ENCODE measurements around the gene CPN2.

Gene CPN2, protein sequence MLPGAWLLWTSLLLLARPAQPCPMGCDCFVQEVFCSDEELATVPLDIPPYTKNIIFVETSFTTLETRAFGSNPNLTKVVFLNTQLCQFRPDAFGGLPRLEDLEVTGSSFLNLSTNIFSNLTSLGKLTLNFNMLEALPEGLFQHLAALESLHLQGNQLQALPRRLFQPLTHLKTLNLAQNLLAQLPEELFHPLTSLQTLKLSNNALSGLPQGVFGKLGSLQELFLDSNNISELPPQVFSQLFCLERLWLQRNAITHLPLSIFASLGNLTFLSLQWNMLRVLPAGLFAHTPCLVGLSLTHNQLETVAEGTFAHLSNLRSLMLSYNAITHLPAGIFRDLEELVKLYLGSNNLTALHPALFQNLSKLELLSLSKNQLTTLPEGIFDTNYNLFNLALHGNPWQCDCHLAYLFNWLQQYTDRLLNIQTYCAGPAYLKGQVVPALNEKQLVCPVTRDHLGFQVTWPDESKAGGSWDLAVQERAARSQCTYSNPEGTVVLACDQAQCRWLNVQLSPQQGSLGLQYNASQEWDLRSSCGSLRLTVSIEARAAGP

DNA sequence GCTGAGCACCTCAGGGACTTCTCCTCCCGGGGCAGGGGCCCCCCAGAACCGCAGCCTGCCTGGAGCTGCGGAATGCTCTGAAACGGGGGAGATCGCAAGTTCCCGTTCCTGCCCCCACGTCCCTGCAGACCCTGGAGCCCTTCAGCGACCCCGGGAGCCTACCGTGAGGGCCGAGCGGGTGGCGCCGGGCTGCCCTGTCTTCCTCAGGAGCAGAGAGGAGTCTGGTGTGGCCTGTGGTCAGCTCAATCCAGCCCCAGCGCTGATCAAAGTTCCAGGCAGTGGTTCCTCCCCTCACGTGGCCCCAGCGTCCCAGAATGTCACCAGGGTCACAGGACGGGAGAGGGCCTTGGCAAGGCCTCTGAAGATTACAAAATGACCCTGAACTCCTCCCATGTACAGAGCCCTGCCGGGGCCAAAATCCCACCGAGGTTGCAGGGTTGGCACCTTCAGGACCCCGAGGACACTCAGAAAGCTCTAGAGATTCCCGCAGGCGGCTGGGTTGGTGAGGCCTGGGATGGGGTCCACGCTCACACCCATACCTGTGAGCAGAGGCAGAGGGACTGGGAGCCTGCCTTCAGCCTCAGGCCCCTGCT, at the start of gene CPN2:
TSS of gene CPN2 (minus strand) at position 249 of the 593 bp plus-strand sequence. CDS start 8,626 bp downstream, outside the sequence.
- no peak for DNase-seq (ENCODE audit: low spot score)

DNA sequence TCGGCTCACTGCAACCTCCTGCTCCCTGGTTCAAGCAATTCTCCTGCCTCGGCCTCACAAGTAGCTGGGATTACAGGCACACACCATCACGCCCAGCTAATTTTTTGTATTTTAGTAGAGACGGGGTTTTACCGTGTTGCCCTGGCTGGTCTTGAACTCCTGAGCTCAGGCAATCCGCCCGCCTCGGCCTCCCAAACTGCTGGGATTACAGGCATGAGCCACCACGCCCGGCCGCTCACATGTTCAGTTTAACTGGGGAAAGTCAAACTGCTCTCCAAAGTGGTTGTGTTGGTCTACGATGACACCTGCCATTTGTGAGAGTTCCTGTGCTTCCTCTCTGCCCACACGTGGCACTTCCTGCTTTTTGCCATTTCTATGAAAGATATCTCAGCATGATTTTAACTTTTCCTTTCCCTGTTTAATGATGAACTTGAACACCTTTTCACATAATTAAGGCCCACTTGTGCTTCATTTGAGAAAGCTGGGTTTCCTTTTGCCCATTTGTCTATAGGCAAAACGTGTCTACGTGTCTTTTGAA, 48.8 kb upstream of the CPN2 start:
- no peak for DNase-seq (ENCODE audit: low spot score)

DNA sequence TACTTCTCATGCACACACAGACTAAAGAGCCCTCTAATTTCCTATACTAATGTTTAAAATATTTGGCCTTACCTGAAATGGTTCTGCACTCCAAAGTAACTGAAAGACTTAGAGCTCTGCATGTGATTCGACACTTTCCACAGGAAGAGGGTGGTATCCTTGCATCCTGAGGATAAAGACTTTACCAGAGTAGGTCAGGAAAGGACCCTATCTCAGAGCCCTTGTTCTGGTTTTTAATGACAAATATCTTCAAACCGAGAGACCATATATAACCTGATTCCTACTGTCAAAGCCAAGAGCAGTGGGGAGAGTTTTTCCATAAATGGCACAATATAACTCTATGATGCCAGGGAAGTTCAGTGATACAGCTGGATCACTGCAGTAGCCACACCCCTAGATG, 48.0 kb upstream of the CPN2 start, which contains the start of gene GP5:
TSS of gene GP5 (minus strand) at position 101 of the 400 bp plus-strand sequence. CDS start 984 bp downstream, outside the sequence.
- DNase-seq (ENCODE audit: low spot score), result no peak

DNA sequence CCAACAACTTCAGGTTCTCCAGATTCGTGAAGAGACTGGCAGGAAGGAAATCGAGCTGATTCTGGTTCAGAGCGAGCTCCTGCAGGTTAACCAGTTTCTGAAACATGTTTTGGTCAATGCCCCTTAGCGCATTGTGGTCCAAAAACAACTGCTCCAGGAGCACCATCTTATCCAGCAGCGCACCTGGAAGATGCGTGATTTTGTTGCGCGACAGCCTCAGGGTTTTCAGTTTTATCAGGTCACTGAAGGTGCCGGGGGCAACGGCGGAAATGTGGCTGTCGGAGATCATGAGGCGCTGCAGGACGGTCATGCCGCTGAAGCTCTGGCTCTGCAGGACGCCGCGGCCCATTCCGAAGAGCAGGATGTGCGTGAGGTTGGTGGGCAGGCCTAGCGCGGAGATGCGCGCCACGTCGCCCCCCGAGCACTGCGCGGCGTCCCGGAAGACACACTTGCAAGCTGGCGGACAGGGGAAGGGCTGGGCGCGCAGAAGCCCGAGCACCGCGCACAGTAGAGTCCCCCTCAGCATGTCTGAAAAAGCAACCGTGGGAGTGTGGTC, 46.7 kb upstream of the CPN2 start:
- DNase-seq (ENCODE audit: low spot score), result no peak

DNA sequence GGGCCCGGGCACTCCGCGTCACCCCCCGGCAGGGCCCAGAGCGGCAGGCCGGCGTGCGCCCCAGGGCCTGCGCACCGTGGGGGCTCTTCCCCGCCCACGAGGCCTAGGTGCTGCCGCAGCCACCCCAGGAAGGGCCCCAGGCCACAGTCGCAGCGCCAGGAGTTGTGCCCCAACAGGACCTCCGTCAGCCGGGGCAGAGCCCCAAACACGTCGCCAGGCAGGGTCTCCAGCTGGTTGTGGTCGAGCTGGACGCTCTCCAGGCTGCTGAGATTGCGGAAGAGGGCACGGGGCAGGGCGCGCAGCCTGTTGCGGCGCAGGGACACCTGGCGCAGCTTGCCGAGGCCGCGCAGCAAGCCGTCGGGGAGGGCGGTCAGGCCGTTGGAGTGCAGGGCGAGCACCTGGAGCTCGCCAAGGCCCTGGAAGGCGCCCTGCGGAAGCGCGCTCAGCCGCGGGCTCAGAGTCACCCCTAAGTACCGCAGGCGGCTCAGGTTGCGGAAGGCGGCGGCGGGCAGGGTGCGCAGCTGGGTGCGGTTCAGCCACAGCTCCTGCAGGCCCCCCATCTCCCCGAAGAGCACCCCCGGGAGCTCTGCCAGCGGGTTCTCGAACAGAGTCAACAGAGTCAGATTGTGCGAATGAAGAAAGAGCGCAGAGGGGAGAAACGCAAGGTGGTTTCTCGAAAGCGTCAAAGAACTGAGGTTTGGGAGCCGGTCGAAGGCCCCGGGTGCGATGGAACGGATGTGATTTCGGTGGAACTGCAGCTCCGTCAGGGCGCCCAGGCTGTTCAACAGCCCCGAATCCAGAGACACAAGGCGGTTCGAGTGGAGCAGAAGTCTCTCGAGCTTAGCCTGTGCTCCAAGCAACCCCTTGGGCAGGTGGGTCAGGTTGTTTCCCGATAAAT, 46.0 kb upstream of the CPN2 start:
- DNase-seq (ENCODE audit: low spot score), result no peak

DNA sequence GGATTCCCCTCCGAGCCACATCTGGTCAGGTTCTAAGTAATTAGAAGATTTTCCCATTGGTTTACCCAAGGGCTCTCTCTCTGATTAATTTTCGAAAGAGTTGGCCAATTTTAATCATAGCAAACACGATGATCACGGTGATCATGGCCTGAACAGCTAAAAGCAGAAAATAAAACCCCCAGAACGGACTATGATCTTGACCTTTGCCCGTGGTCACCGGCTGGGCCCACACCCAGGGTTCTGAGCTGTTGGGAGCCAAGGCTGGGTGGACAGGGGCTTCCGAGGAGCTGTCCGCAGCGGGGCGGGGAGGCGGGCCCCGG, 45.4 kb upstream of the CPN2 start:
- no peak for DNase-seq (ENCODE audit: low spot score)

DNA sequence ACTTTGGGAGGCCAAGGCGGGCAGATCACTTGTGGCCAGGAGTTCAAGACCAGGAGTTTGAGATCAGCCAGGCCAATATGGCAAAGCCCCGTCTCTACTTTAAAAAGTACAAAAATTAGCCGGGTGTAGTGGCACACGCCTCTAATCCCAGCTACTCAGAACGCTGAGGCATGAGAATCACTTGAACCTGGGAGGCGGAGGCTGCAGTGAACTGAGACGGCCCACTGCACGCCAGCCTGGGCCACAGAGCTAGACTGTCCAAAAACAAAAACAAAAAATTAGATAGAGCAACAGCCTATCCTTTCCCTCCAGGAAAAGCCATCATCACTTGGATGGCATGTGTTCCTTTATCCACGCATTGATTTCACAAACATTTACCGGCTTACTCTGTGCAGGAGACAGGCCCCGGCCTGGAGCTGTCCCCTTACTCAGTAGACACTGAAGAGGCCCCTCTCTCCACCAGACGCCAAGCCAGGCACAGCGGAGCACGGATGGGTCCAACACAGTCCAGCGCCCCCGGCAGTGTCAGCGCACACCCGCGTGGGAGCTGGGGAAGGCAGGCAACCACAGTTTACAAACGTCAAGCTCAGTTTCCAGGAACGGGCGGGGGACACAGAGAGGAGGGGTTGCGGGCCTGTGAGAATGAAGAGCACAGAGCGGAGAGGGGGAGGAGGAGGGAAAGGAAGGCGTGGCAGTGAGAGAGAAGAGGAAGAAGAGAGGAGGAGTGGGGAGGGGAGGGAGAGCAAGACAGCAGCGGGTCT, 44.8 kb upstream of the CPN2 start:
- DNase-seq (ENCODE audit: low spot score), result peak; percentile 45

DNA sequence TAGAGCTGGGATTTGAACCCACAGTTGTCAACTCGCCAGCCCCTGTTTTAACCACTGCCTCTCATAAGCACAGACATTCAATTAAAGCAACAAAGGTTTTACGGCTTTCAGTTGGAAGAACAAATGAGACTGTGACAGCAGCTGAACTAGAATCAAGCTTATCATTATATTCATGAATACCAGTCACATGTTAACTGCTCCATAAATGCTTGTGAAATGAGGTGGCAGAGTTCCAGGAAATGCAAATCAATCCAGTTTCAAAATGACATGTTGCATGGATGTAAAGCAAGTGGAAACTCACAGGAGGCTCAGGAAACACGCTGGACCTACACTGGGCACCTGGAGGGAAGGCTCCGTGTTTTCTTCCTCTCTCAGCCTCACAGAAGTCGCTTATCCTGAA, 44.1 kb upstream of the CPN2 start:
- no peak for DNase-seq (ENCODE audit: low spot score)

DNA sequence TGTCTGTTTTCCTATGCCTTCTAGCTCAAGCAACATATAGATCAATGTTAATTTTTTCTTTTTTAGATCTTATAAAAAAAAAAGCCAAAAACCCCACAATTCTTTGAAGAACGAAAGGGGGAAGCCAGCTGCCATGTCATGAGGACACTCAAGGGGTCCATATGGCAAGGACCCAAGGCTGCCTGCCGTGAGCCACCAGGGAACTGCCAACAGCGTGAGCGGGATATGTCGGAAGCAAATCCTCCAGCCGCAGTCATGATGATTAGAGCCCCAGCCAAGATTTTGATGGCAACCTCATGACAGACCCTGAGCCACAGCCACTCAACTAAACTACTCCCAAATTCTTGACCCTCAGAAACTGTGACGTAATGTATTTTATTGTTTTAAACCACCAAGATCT, 41.4 kb upstream of the CPN2 start:
- DNase-seq (ENCODE audit: low spot score), result no peak

DNA sequence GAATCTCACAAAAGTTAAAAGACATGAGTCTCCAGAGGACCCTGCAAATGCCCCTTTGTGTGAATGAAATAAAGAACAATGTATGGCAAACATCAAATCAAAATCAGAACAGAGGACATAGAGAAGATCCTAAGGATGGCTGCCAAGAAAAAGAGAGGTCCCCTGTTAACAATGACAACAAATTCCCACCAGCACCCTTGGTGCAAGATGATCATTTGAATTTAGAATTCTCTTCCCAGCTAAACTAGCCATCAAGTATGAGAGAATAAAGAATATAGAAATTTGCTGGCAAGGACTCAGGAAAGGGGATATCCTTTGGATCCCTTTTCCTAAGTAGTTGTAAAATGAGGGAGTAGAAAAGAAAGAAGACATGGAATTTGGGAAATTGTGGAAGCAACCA, 39.7 kb upstream of the CPN2 start:
- no peak for DNase-seq (ENCODE audit: low spot score)

DNA sequence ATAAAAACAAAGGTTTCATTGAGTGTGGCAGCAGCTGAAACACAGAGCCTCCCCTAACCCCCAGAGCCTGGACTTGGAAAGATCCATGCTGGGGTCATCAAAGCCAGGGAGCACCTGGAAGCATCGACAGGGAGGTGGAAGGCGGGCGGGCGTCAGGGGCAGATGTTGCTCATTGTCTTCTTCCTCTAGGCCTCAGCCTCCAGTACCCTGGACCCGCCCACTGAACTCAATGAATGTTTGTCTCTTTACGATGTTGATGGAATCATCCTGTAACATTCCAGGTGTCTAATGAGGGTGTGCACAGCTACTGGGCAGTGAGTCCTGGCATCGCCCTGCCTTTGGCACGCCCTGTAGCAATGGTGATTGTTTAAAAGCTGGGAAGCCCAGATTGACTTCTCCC, 38.1 kb upstream of the CPN2 start:
- no peak for DNase-seq (ENCODE audit: low spot score)

DNA sequence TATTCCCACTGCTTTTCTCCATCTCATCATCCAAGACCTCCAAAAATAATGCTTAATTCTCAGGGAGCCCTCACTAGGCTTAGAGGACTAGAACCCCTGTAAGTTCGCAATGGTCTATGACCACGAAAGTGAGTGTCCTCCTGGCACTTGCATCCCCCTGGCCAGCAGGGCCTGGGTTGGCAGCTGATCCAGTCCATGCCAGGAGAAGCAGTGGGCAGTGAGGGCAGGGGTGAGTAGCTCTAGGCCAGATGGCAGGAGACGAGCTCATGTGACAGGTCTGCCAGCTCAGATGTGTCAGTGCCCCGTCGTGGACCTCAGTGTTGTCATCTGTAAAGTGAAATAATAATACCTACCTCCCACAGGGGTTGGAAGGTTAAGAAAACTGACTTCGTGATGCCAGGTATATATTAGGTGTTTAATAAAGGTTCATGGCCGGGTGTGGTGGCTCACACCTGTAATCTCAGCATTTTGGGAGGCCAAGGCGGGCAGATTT, 36.8 kb upstream of the CPN2 start:
- no peak for DNase-seq (ENCODE audit: low spot score)

DNA sequence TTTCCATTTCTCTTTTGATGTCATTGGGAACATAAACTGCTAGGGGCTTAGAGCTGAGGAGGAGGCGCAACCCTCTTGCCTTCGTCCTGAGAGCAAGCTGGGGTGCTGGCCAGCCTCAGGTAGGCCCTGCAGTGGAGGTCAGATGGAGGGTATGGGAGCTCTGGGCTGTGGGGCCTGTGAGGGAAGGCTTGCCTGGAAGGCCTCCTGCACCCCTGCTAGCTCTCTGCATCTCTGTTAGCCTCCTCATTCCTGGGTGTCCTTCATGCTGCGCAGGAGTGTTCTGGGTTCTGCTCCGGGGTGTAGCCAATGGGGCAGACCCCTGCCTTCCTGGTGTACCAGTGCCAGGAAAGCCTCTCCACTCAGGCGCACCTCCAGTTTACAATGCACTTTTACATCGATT, 36.1 kb upstream of the CPN2 start:
- DNase-seq (ENCODE audit: low spot score), result no peak

DNA sequence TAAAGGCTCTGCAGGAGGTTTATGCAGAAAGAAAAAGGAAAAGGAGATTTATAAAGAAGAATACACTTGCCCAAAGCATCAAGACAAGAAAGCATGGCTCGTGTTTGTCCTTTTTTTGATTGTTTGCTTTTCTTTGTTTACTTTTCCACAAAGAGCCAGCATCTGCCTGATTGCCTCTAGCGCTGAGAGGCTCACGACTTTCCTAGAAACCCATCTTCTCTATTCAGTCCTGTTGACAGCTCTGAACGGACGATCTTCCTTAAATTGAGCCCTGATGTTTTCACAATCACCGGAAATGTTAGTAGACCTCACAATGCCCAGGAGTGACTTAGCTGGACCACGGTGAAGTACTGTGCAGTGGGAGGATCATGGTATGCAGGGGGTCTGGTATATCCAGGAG, 35.5 kb upstream of the CPN2 start:
- DNase-seq (ENCODE audit: low spot score), result no peak

DNA sequence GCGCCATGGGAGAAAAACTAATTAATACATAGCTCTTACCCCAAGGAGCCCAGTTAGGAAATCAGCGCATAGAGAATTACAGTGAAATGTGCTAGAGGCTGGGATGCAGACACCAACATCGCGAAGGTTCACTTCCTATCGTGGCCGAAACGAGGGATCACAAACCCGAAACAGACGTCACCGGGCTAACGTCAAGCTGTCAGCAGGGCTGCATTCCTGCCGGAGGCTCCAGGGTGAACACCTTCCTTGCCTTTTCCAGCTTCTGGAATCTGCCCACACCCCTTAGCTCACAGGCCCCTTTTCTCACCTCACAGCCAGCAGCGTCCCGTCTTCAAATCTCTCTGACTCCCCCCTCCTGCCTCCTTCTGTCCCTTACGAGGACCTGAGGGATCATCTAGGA, 34.9 kb upstream of the CPN2 start:
- no peak for DNase-seq (ENCODE audit: low spot score)

DNA sequence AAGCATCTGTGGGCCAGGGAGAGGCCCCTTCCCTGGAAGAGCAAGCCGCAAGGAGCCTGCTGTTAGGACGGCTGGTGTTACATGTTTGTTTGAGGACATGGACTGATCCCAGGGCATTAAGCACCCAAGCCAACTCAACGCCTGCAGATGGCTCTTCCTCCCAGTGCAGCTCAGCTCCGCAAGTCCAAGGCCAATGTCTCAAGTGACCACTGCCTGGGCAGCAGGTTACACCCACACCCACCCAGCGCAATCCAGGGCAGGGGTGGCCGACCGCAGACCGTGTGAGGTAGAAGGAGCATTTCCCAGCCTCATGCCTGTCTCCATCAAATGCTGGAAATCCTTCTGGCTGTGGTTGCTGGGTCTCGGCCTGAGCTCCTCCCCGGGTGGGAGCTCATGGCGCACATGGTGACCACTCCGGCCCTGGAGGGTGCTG, 33.5 kb upstream of the CPN2 start:
- DNase-seq (ENCODE audit: low spot score), result no peak

DNA sequence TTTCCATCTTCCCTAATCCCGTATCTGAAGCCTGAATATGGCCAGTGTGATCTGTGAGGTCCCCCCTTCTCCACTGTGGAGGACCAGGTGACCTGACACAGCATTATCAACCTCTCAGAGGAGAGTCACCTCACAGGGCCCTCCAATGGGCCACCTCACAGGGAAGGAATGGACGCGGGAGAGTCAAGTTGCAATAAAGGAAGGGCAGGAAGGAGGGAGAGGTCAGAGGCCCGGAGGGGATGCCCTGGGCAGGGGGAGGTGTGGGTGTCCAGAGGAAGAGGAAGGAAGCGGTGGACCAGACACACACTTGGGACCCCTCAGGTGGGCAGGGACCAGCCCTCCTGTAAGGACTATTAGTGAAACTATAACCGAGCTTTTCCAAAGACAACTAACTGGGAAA, 33.0 kb upstream of the CPN2 start:
- no peak for DNase-seq (ENCODE audit: low spot score)

DNA sequence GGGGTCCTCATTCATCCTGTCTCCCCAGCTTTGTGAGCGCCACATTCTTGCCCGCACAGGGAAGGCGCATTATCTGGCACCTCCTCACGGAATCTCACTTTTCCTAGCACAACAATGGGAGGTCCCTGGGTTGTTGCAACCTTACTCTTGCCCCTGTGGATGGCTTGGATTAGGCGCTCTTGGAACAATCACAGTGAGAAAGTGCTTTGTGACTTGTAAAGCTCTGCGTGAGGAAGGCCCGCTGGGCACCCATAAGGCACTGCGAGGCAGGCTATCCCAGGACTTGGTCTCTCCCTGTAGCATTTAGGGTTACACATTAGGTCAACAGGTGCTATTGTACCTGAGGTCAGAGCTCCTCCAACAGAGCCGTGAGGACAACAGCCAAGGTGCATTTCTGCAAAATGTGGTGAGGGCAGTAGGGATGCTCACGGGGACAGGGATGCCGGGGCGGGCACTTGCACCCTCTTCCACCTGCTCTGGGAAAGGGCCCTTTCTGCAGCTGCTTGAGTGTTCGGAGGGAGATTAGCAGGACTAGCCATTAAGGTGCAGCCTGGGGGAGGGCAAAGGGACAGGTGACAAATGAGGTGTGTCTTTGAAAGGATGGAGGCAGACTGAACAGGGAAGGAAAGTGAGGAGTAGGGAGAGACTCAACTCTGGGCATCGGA, 32.3 kb upstream of the CPN2 start:
- no peak for DNase-seq (ENCODE audit: low spot score)

DNA sequence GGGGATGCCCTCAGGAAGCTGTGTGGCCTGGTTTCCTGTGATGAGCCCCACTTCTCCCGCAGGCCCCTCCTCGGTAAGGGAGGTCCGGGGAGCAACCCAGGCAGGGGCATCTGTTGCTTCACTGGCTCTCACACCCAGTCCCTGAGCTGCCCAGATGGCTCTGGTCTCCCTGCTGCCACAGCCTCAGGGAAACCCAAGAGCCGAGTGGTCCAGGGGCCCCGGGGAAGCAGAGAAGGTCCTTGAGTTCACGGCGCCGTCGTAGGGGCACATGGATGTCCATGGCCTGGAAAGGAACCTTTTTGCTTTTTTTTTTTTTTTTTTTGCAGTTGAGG, 31.7 kb upstream of the CPN2 start:
- DNase-seq (ENCODE audit: low spot score), result no peak

DNA sequence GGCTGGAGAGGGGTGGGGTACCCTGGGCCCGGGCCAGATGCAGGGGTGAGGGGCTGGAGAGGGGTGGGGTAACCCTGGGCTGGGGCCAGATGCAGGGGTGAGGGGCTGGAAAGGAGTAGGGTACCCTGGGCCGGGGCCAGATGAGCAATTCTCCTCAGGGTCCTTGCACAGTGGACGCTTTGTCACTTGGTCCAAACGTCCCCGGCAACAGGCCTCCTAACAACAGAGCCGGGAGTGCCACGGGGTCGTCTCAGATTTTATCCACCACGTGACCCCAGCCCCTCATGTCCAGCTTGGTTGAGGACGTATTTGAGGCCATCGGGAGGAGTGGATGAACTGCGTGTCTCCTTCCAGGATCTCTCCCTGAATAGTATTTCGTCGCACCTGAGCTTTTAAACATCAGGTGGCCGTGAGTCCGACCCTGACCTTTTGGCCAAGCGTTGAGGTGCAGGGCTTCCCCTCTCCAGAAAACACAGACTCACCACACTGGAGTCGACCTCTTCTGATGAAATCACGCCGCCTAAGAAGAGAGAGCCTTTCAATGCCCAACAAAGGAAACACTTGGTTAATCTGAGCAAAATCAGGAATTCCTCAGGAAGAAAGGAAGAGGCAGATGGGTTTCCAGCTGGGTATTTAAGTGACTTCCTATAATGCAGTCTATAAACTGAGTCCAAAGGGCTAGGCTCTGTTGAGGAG, 31.2 kb upstream of the CPN2 start:
- no peak for DNase-seq (ENCODE audit: low spot score)
